ENCODE results near the gene TBC1D2. TPM values are rescaled to one million over a fixed set of nuclear protein-coding genes. Genes with fewer than 3 reads are reported as not detected.

Gene TBC1D2
- total RNA-seq, 1 donor: 114 TPM

DNA sequence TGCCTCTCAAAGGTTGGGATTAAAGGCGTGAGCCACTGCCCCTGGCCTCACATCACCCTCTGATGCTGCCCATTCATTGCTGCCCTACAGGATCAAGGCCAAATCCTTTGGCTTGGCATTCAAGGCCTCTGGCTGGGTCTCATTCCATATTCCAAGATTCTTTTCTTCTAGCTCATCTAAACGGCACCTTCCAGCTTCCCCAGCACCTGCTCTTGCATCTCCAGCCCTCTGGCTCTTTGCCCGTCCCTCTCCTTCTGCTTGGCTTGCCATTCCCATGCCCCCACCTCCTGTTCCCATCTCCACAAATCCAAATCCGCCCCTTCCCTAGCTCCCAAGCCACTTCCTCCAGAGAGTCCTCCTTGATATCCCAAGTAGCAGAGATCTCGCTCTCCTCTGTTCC, 96.1 kb downstream of the TBC1D2 start:
- no peaks in the 10 kb centered on the region for H4K20me1 ChIP-seq (ENCODE audit: insufficient read depth, low read length)
- no peak overlapping the region for H3K4me3 ChIP-seq (ENCODE audit: insufficient read depth, low read length)
- no peak overlapping the region for H3K4me2 ChIP-seq (ENCODE audit: insufficient read depth, low read length)
- H3K4me1 ChIP-seq (ENCODE audit: insufficient read depth, low read length): no peaks in the 10 kb centered on the region
- no peak overlapping the region for H2AFZ ChIP-seq (ENCODE audit: low read length)
- peak; percentile 11 for DNase-seq (ENCODE audit: insufficient read length, low spot score, missing footprints)
- H3K36me3 ChIP-seq (ENCODE audit: insufficient read depth, low read length): no peaks in the 10 kb centered on the region
- no peaks in the 10 kb centered on the region for H3K9me3 ChIP-seq (ENCODE audit: low read depth, low read length)
- TF ChIP-seq, protein P1, sequence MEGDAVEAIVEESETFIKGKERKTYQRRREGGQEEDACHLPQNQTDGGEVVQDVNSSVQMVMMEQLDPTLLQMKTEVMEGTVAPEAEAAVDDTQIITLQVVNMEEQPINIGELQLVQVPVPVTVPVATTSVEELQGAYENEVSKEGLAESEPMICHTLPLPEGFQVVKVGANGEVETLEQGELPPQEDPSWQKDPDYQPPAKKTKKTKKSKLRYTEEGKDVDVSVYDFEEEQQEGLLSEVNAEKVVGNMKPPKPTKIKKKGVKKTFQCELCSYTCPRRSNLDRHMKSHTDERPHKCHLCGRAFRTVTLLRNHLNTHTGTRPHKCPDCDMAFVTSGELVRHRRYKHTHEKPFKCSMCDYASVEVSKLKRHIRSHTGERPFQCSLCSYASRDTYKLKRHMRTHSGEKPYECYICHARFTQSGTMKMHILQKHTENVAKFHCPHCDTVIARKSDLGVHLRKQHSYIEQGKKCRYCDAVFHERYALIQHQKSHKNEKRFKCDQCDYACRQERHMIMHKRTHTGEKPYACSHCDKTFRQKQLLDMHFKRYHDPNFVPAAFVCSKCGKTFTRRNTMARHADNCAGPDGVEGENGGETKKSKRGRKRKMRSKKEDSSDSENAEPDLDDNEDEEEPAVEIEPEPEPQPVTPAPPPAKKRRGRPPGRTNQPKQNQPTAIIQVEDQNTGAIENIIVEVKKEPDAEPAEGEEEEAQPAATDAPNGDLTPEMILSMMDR (IDR thresholded peaks at IDR 0.05; ENCODE audit: extremely low read depth, low read depth, low read length): no peak
- H3K27ac ChIP-seq (ENCODE audit: low read depth, low read length): no peak overlapping the region
- no peaks in the 10 kb centered on the region for H3K79me2 ChIP-seq (ENCODE audit: insufficient read depth, low read length)
- H3K27me3 ChIP-seq (ENCODE audit: insufficient read depth, low read length): peaks cover 5% of the 10 kb centered on the region

DNA sequence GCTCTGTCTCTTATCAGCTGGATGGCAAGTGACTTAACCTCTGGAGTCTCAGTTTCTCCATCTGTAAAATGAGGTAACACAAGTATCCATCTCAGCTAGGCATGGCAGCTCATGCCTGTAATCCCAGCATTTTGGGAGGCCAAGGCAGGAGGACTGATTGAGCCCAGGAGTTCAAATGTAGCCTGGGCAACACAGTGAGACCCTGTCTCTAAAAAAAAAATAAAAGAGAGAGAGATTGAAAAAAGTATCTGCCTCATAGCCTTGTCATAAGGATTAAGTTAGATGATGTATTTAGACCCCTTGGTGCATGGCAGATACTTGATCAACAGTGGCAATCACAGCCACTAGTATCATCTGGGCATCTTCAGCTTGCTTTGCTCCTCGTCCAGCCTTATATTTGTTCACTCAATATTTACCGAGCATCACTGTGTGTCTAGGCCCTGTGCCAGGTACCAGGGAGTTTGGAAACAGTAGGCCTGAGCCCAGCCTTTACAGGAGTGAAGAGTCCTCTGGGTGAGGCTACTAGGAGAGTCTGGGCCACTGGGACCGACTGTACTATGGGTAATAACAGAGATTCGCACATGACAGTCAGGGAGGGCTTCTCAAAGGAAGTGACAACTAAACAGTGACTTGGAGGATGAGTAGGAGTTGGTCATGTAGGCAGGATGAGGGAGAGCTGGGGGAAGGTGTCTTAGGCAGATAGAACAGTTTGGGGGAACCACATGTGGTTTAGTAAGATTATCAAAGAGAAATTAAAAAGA, 97.2 kb downstream of the TBC1D2 start:
- H3K36me3 ChIP-seq (ENCODE audit: insufficient read depth, low read length): no peaks in the 10 kb centered on the region
- TF ChIP-seq, protein P1 (IDR thresholded peaks at IDR 0.05; ENCODE audit: extremely low read depth, low read depth, low read length): no peak
- peak; percentile 64 for DNase-seq (ENCODE audit: insufficient read length, low spot score, missing footprints)
- no peaks in the 10 kb centered on the region for H3K4me1 ChIP-seq (ENCODE audit: insufficient read depth, low read length)
- H3K27ac ChIP-seq (ENCODE audit: low read depth, low read length): no peak overlapping the region
- H4K20me1 ChIP-seq (ENCODE audit: insufficient read depth, low read length): no peaks in the 10 kb centered on the region
- no peaks in the 10 kb centered on the region for H3K9me3 ChIP-seq (ENCODE audit: low read depth, low read length)
- no peak overlapping the region for H3K4me2 ChIP-seq (ENCODE audit: insufficient read depth, low read length)
- H2AFZ ChIP-seq (ENCODE audit: low read length): no peak overlapping the region
- no peak overlapping the region for H3K4me3 ChIP-seq (ENCODE audit: insufficient read depth, low read length)
- H3K27me3 ChIP-seq (ENCODE audit: insufficient read depth, low read length): peaks cover 5% of the 10 kb centered on the region
- H3K79me2 ChIP-seq (ENCODE audit: insufficient read depth, low read length): no peaks in the 10 kb centered on the region

DNA sequence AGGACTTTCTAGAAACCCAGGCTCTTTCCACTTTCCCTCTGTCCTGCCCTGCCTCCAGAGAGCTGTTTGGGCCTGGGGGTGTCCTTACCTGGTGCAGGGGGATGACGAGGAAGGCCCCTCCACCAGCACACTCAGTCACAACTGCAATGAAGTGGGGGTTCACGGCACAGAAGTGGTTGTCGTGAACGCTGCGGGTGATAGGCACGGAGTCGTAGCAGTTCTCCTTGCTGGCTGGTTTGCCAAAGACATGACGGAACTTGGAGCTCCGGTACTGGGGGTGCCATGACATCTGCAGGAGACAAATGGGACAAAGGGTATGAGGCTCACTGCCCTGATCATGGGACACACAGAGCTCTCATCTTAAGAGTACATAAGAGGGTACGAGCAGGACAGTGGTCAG, 98.1 kb downstream of the TBC1D2 start:
- no peaks in the 10 kb centered on the region for H4K20me1 ChIP-seq (ENCODE audit: insufficient read depth, low read length)
- no peaks in the 10 kb centered on the region for H3K4me1 ChIP-seq (ENCODE audit: insufficient read depth, low read length)
- H3K4me3 ChIP-seq (ENCODE audit: insufficient read depth, low read length): no peak overlapping the region
- H3K79me2 ChIP-seq (ENCODE audit: insufficient read depth, low read length): no peaks in the 10 kb centered on the region
- TF ChIP-seq, protein P1 (IDR thresholded peaks at IDR 0.05; ENCODE audit: extremely low read depth, low read depth, low read length): no peak
- H3K27ac ChIP-seq (ENCODE audit: low read depth, low read length): no peak overlapping the region
- no peak overlapping the region for H2AFZ ChIP-seq (ENCODE audit: low read length)
- no peak overlapping the region for H3K4me2 ChIP-seq (ENCODE audit: insufficient read depth, low read length)
- H3K36me3 ChIP-seq (ENCODE audit: insufficient read depth, low read length): no peaks in the 10 kb centered on the region
- H3K9me3 ChIP-seq (ENCODE audit: low read depth, low read length): no peaks in the 10 kb centered on the region
- peaks cover 5% of the 10 kb centered on the region for H3K27me3 ChIP-seq (ENCODE audit: insufficient read depth, low read length)
- DNase-seq (ENCODE audit: insufficient read length, low spot score, missing footprints): peak; percentile 22

DNA sequence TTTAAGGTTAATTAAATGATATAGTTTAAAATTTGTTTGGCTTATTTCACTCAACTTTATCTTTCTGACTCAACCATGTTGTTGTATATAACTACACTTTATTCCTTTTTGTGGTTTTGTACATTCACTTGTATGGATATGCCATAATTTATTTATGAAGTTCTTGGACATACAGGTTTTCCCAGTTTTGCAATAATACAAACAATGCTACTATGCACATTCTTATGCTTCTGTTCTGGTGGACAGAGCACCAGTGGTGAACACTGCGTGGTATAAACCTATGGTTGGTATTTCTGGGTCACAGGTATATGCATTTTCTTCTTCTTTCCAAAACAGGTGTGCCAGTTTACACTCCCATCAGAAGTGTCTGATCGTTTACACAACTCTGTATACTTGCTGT, 100.8 kb downstream of the TBC1D2 start:
- Histone ChIP-seq H4K20me1 (ENCODE audit: insufficient read depth, low read length) (no peaks in the 10 kb centered on the region), H3K36me3 (ENCODE audit: insufficient read depth, low read length) (no peaks in the 10 kb centered on the region), H3K4me1 (ENCODE audit: insufficient read depth, low read length) (no peaks in the 10 kb centered on the region), H3K27ac (ENCODE audit: low read depth, low read length) (no peak overlapping the region), H3K4me3 (ENCODE audit: insufficient read depth, low read length) (no peak overlapping the region), H3K9me3 (ENCODE audit: low read depth, low read length) (no peaks in the 10 kb centered on the region), H3K27me3 (ENCODE audit: insufficient read depth, low read length) (peaks cover 3% of the 10 kb centered on the region), H2AFZ (ENCODE audit: low read length) (no peak overlapping the region), H3K79me2 (ENCODE audit: insufficient read depth, low read length) (no peaks in the 10 kb centered on the region), H3K4me2 (ENCODE audit: insufficient read depth, low read length) (no peak overlapping the region)
- no peak for DNase-seq (ENCODE audit: insufficient read length, low spot score, missing footprints)
- TF ChIP-seq, protein P1 (IDR thresholded peaks at IDR 0.05; ENCODE audit: extremely low read depth, low read depth, low read length): no peak

Data from osteoblast (primary cell).